ENCODE results near the gene GASK1A.
"Not testable (repeated sequence)": the region's sequence is repeated elsewhere in the genome, so short reads cannot be mapped to it uniquely, and the experiment has no call there.

Gene GASK1A

GRCh38 chr3:43061101-43061895 lies 82.2 kb downstream of the GASK1A start:
- TF ChIP-seq POLR2A (IDR thresholded peaks at IDR 0.05; ENCODE audit: low read length) (no peak), GATA1 (IDR thresholded peaks at IDR 0.05; ENCODE audit: low read depth, low read length) (no peak)
- DNase-seq = no peak

- DNase-seq = peak in 1 of 2 experiments; percentile 21
- TF ChIP-seq POLR2A (IDR thresholded peaks at IDR 0.05; ENCODE audit: low read length) (no peak), GATA1 (IDR thresholded peaks at IDR 0.05; ENCODE audit: low read depth, low read length) (no peak)
These were observed 83.0 kb downstream of the GASK1A start for GRCh38 chr3:43062040-43062563.

- DNase-seq = no peak
- TF ChIP-seq GATA1 (IDR thresholded peaks at IDR 0.05; ENCODE audit: low read depth, low read length) = no peak
- no peak for TF ChIP-seq POLR2A (IDR thresholded peaks at IDR 0.05; ENCODE audit: low read length)
These were observed 83.5 kb downstream of the GASK1A start for GRCh38 chr3:43062564-43063040.

GRCh38 chr3:43063114-43063513 lies 84.0 kb downstream of the GASK1A start:
- DNase-seq = no peak

GRCh38 chr3:43070670-43071069 lies 91.6 kb downstream of the GASK1A start:
- not testable (repeated sequence) for DNase-seq

More at GRCh38 chr3:43063114-43063513, 84.0 kb downstream of the GASK1A start:
- TF ChIP-seq GATA1 (IDR thresholded peaks at IDR 0.05; ENCODE audit: low read depth, low read length) = no peak
- no peak for TF ChIP-seq POLR2A (IDR thresholded peaks at IDR 0.05; ENCODE audit: low read length)

- DNase-seq = peak; percentile 12 to 44
These were observed 92.3 kb downstream of the GASK1A start for GRCh38 chr3:43071313-43071893.

GRCh38 chr3:43072361-43072760 lies 93.2 kb downstream of the GASK1A start:
- no peak for TF ChIP-seq POLR2A (IDR thresholded peaks at IDR 0.05; ENCODE audit: low read length)
- no peak for TF ChIP-seq GATA1 (IDR thresholded peaks at IDR 0.05; ENCODE audit: low read depth, low read length)
- DNase-seq = no peak

More at GRCh38 chr3:43071313-43071893, 92.3 kb downstream of the GASK1A start:
- TF ChIP-seq POLR2A (IDR thresholded peaks at IDR 0.05; ENCODE audit: low read length) = no peak

GRCh38 chr3:43073116-43073835 lies 94.2 kb downstream of the GASK1A start:
- TF ChIP-seq POLR2A (IDR thresholded peaks at IDR 0.05; ENCODE audit: low read length) = no peak
- TF ChIP-seq GATA1 (IDR thresholded peaks at IDR 0.05; ENCODE audit: low read depth, low read length) = no peak

GRCh38 chr3:43073836-43074220 lies 94.7 kb downstream of the GASK1A start:
- TF ChIP-seq GATA1 (IDR thresholded peaks at IDR 0.05; ENCODE audit: low read depth, low read length) = no peak
- no peak for TF ChIP-seq POLR2A (IDR thresholded peaks at IDR 0.05; ENCODE audit: low read length)
- no peak for DNase-seq

More at GRCh38 chr3:43073116-43073835, 94.2 kb downstream of the GASK1A start:
- DNase-seq = no peak

GRCh38 chr3:43074482-43074881 lies 95.4 kb downstream of the GASK1A start:
- DNase-seq = no peak
- TF ChIP-seq POLR2A (IDR thresholded peaks at IDR 0.05; ENCODE audit: low read length) (no peak), GATA1 (IDR thresholded peaks at IDR 0.05; ENCODE audit: low read depth, low read length) (no peak)

GRCh38 chr3:43074901-43075689 lies 96.0 kb downstream of the GASK1A start:
- TF ChIP-seq POLR2A (IDR thresholded peaks at IDR 0.05; ENCODE audit: low read length) = no peak
- no peak for TF ChIP-seq GATA1 (IDR thresholded peaks at IDR 0.05; ENCODE audit: low read depth, low read length)
- no peak for DNase-seq

- TF ChIP-seq POLR2A (IDR thresholded peaks at IDR 0.05; ENCODE audit: low read length) (no peak), GATA1 (IDR thresholded peaks at IDR 0.05; ENCODE audit: low read depth, low read length) (no peak)
- DNase-seq = no peak
These were observed 97.0 kb downstream of the GASK1A start for GRCh38 chr3:43075904-43076661.

- DNase-seq = no peak
- TF ChIP-seq POLR2A (IDR thresholded peaks at IDR 0.05; ENCODE audit: low read length) = no peak
- no peak for TF ChIP-seq GATA1 (IDR thresholded peaks at IDR 0.05; ENCODE audit: low read depth, low read length)
These were observed 97.7 kb downstream of the GASK1A start for GRCh38 chr3:43076857-43077256.
